Measurements from ENCODE around the gene CYP26C1. TPM values are rescaled to one million over a fixed set of nuclear protein-coding genes. Genes with fewer than 3 reads are reported as not detected.

The CYP26C1 gene
- not detected in 5 replicates for total RNA-seq (2022; extraction: Qiagen RNA extraction; ENCODE audit: low read depth)

DNA sequence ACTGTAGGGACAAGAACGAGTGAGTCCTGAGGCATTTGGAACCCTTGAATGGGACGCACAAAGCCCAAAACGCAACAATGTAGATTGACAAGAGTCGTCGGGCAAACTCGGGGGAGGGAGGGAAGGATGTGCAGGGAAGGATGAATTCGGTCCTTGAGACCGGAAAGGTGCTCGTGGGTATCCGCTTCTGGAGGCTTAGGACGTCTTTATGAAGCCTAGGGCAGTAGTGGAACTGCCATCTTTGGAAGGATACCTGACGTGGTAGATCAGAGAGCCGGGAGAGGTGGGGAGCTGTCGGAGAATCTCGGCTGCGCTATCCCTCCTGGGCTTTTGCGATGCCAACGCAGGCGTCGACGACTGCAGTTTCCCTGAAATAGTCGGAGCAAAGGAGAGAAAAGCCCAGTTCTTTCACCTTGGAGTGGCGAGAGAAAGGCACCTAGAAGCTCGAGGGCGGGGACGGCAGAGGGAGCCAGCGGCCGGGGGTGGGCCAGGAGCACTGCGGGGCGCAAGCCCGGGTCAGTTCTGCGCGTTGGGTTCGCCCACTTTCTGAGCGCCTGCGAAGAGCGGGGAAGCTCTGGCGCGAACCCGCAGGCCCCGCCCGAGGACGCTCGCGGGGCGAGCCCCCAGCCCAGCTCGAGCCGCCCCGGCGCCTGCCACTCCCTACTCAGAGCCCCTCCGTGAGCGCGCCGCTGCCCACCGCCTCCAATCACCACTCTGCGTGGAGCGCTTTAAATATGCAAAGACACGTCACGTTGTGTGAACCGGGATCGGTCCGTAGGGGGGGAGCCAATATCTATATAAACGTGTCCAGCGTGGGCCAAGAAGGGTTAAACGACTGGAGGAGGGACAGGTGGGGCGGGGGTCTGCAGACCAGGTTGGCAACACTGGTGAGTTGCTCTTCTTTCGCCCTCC lies at the start of gene CYP26C1:
Gene CYP26C1, plus strand, starts transcription at position 824 of the 912 bp plus-strand sequence. CDS start 466 bp downstream, outside the sequence.

DNA sequence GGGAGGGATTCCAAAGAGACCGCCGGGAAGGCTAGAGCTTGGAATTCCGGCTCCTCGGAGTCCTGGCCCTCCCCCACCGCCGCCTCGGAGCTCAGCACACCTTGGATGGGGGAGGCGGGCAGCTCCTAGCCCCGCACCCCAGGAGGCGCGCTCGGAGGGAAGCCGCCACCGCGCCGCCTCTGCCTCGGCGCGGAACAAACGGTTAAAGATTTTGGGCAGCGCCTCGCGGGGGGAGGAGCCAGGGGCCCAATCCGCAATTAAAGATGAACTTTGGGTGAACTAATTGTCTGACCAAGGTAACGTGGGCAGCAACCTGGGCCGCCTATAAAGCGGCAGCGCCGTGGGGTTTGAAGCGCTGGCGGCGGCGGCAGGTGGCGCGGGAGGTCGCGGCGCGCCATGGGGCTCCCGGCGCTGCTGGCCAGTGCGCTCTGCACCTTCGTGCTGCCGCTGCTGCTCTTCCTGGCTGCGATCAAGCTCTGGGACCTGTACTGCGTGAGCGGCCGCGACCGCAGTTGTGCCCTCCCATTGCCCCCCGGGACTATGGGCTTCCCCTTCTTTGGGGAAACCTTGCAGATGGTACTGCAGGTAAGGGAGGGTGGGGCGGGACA lies 13.0 kb downstream of the CYP26C1 start, which contains the start of gene CYP26A1:
Gene CYP26A1, plus strand, starts transcription at position 355 of the 608 bp plus-strand sequence. Its CDS starts 42 bp downstream, at position 397.

Other genes with a start within 250 kb of the CYP26C1 start
- 14.8 to 19.2 TPM (median 17.3 TPM) in 5 replicates for gene EXOC6, start 212.3 kb upstream of the CYP26C1 start, total RNA-seq (2022; extraction: Qiagen RNA extraction; ENCODE audit: low read depth)
- gene CYP26A1, start 13.1 kb downstream of the CYP26C1 start, total RNA-seq (2022; extraction: Qiagen RNA extraction; ENCODE audit: low read depth): 2.2 to 3.4 TPM (median 3.0 TPM) in 5 replicates